ENCODE results near the gene C2orf42. TPM values are rescaled to one million over a fixed set of nuclear protein-coding genes. Genes with fewer than 3 reads are reported as not detected.

The C2orf42 gene
- total RNA-seq, 1 experiment from 2014 or later: 28.5 TPM

- Mint-ChIP-seq H3K27ac (ENCODE audit: low read depth, unreplicated experiment) (peak overlapping the region; percentile 95), H3K4me3 (ENCODE audit: unreplicated experiment) (peak overlapping the region; percentile 76), H3K27me3 (ENCODE audit: insufficient read depth, unreplicated experiment) (no peaks in the 10 kb centered on the region), H3K36me3 (ENCODE audit: insufficient read depth, unreplicated experiment) (peaks cover 6% of the 10 kb centered on the region), H3K4me1 (ENCODE audit: insufficient read depth, unreplicated experiment) (peaks cover 21% of the 10 kb centered on the region), H3K9me3 (ENCODE audit: unreplicated experiment) (no peaks in the 10 kb centered on the region)
- intact Hi-C loops (cut with micrococcal nuclease): no loop called here
- ChIA-PET POLR2A (interaction anchor here (1.3 to 4.4 kb wide), 6 partner anchors 8 to 209 kb away, joined by 5 to 29 read pairs (median 13); partner anchors contain the start of gene PCBP1), CTCF (no interaction called here)
- no peak for DNase-seq (ENCODE audit: unreplicated experiment)
- no peak for TF ChIP-seq CTCF (IDR thresholded peaks at IDR 0.05; ENCODE audit: unreplicated experiment)
- no TSS peak for BruUV-seq (replicated peaks)
Observed at GRCh38 chr2:70123051-70123828, 67.6 kb downstream of the C2orf42 start.

- DNase-seq (ENCODE audit: unreplicated experiment): no peak
- ChIA-PET CTCF (interaction anchor here (0.6 to 0.7 kb wide), 2 partner anchors 53 to 408 kb away, joined by 3 read pairs; no protein-coding TSS in a partner anchor), POLR2A (interaction anchor here (0.8 to 2.2 kb wide), 4 partner anchors 9 to 35 kb away, joined by 3 to 10 read pairs (median 6); partner anchors contain the start of gene PCBP1)
- peaks cover 21% of the 10 kb centered on the region for H3K4me1 Mint-ChIP-seq (ENCODE audit: insufficient read depth, unreplicated experiment)
- no peak overlapping the region for H3K4me3 Mint-ChIP-seq (ENCODE audit: unreplicated experiment)
- intact Hi-C loops (cut with micrococcal nuclease): no loop called here
- no peak for TF ChIP-seq CTCF (IDR thresholded peaks at IDR 0.05; ENCODE audit: unreplicated experiment)
- H3K27ac Mint-ChIP-seq (ENCODE audit: low read depth, unreplicated experiment): no peak overlapping the region
- no peaks in the 10 kb centered on the region for H3K27me3 Mint-ChIP-seq (ENCODE audit: insufficient read depth, unreplicated experiment)
- BruUV-seq (replicated peaks): no TSS peak
- peaks cover 6% of the 10 kb centered on the region for H3K36me3 Mint-ChIP-seq (ENCODE audit: insufficient read depth, unreplicated experiment)
- H3K9me3 Mint-ChIP-seq (ENCODE audit: unreplicated experiment): no peaks in the 10 kb centered on the region
Observed at GRCh38 chr2:70122470-70122869, 68.3 kb downstream of the C2orf42 start.

GRCh38 chr2:70121627-70122372, 69.0 kb downstream of the C2orf42 start:
- peaks cover 6% of the 10 kb centered on the region for H3K36me3 Mint-ChIP-seq (ENCODE audit: insufficient read depth, unreplicated experiment)
- H3K27me3 Mint-ChIP-seq (ENCODE audit: insufficient read depth, unreplicated experiment): no peaks in the 10 kb centered on the region
- CTCF ChIA-PET: interaction anchor here (0.6 to 0.7 kb wide), 2 partner anchors 52 to 407 kb away, joined by 3 read pairs; no protein-coding TSS in a partner anchor
- no peak overlapping the region for H3K27ac Mint-ChIP-seq (ENCODE audit: low read depth, unreplicated experiment)
- no peaks in the 10 kb centered on the region for H3K9me3 Mint-ChIP-seq (ENCODE audit: unreplicated experiment)
- no peak for TF ChIP-seq CTCF (IDR thresholded peaks at IDR 0.05; ENCODE audit: unreplicated experiment)
- BruUV-seq (replicated peaks): no TSS peak
- intact Hi-C loops (cut with micrococcal nuclease): no loop called here
- POLR2A ChIA-PET: interaction anchor here (0.8 to 2.2 kb wide), 4 partner anchors 9 to 34 kb away, joined by 3 to 10 read pairs (median 6); partner anchors contain the start of gene PCBP1
- DNase-seq (ENCODE audit: unreplicated experiment): no peak
- peaks cover 21% of the 10 kb centered on the region for H3K4me1 Mint-ChIP-seq (ENCODE audit: insufficient read depth, unreplicated experiment)
- no peak overlapping the region for H3K4me3 Mint-ChIP-seq (ENCODE audit: unreplicated experiment)
